Smooth muscle cell (in vitro differentiated cells): Measurements from ENCODE around the gene MRPL12. TPM values are rescaled to one million over a fixed set of nuclear protein-coding genes. Genes with fewer than 3 reads are reported as not detected.
"Not testable (repeated sequence)": the region's sequence is repeated elsewhere in the genome, so short reads cannot be mapped to it uniquely, and the experiment has no call there.

Experiments used
- DNase-seq: peaks from one replicate; lab custom pipeline; 2025; ENCODE audit not compliant: unreplicated experiment; lab: John Stamatoyannopoulos, UW
- H2AFZ ChIP-seq: fragments of 200-600 bp; sonication (generic); 2 replicates; pipeline ENCODE4 v1.6.0; 2016; ENCODE audit warnings: antibody characterized with exemption, low read depth, mild to moderate bottlenecking
- H3F3A ChIP-seq: fragments of 200-600 bp; sonication (generic); 2 replicates; pipeline ENCODE4 v1.6.0; 2017; ENCODE audit warnings: antibody characterized with exemption, low read depth
- H3K27ac ChIP-seq: fragments of 200-600 bp; sonication (generic); 2 replicates; pipeline ENCODE4 v1.5.1; 2016; ENCODE audit warnings: low read depth, mild to moderate bottlenecking
- H3K27me3 ChIP-seq: fragments of 200-600 bp; sonication (generic); 2 replicates; pipeline ENCODE4 v1.6.1; 2016; ENCODE audit warnings: low read depth, mild to moderate bottlenecking
- H3K36me3 ChIP-seq: fragments of 200-600 bp; sonication (generic); 2 replicates; pipeline ENCODE4 v1.5.1; 2016; ENCODE audit warnings: low read depth
- H3K4me1 ChIP-seq: fragments of 200-600 bp; sonication (generic); 2 replicates; pipeline ENCODE4 v1.5.1; 2016; ENCODE audit warnings: low read depth
- H3K4me2 ChIP-seq: fragments of 200-600 bp; sonication (generic); 2 replicates; pipeline ENCODE4 v1.6.0; 2016; ENCODE audit warnings: mild to moderate bottlenecking
- H3K4me3 ChIP-seq: fragments of 200-600 bp; sonication (generic); 2 replicates; pipeline ENCODE4 v1.5.1; 2016; ENCODE audit warnings: mild to moderate bottlenecking
- H3K79me2 ChIP-seq: fragments of 200-600 bp; sonication (generic); 2 replicates; pipeline ENCODE4 v1.6.0; 2016; ENCODE audit warnings: low read depth, mild to moderate bottlenecking
- H3K9ac ChIP-seq: fragments of 200-600 bp; sonication (generic); 2 replicates; pipeline ENCODE4 v1.6.0; 2016; ENCODE audit warnings: low read depth
- H3K9me3 ChIP-seq: fragments of 200-600 bp; sonication (generic); replicated peaks from 2 replicates; pipeline ENCODE4 v1.5.1; 2016; ENCODE audit warnings: low read depth
- H4K20me1 ChIP-seq: fragments of 200-600 bp; sonication (generic); 2 replicates; pipeline ENCODE4 v1.6.0; 2016; ENCODE audit warnings: low read depth
- CTCF ChIP-seq: fragments of 200-600 bp; sonication (generic); IDR thresholded peaks from 2 replicates; pipeline ENCODE4 v1.5.1; 2017; ENCODE audit warnings: borderline replicate concordance, mild to moderate bottlenecking, antibody characterized with exemption; ENCODE audit not compliant: insufficient read depth, poor library complexity, severe bottlenecking
- WGBS: methylation state at CpG from one replicate; pipeline ENCODE4 v1.1.7; 2016; ENCODE audit warnings: low lambda C conversion rate; 5-methylcytosine and 5-hydroxymethylcytosine counted together
- polyA plus RNA-seq: library from polyadenylated mRNA; unstranded; fragments of >200 nt; fragmentation: Nextera tagmentation; extraction: Ambion mirVana; gene quantifications from 2 replicates; pipeline ENCODE4 v1.2.1, GENCODE V29; 2016
- total RNA-seq: library from RNA; depleted of rRNA; stranded (reverse); fragments of >200 nt; gene quantifications from 2 replicates; pipeline ENCODE4 v1.2.3, GENCODE V29; 2014

Gene MRPL12
- total and polyA plus RNA-seq, 2 experiments from 2014 or later: 22.2 to 83.6 TPM

GRCh38 chr17:81673561-81674258 is 29.5 kb upstream of the MRPL12 start:
- DNase-seq: no peak

DNA sequence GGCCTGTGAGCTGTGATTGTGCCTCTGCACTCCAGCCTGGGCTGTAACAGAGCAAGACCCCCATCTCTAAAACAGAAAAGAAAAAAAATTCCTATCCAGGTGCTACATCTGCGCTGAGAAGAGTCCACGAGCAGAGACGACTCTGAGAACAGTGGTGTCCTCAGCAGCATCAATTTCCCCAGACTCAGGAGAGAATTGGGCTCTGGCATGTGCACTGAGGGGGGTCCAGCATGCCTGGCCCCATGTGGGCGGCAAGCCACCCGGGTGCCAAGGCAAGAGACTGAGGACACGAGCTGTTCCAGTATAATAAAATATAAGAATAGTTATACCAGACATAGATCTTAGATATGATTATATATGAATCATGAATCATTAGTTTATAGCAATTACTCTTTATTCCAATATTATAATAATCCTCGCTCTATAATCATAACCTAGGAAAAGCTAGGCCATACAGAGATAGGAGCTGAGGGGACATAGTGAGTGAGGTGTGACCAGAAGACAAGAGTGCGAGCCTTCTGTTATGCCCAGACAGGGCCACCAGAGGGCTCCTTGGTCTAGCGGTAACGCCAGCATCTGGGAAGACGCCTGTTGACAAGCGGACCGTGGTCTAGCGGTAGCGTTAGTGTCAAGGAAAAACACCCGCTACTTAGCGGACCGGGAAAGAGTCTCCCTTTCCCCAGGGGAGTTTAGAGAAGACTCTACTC is 27.5 kb upstream of the MRPL12 start:
- not testable (repeated sequence) for H3K4me2 ChIP-seq, H2AFZ ChIP-seq, H3K4me1 ChIP-seq, H3K4me3 ChIP-seq, H4K20me1 ChIP-seq, H3K9me3 ChIP-seq, H3K79me2 ChIP-seq, H3K9ac ChIP-seq, H3K27ac ChIP-seq, H3F3A ChIP-seq, H3K36me3 ChIP-seq, DNase-seq, H3K27me3 ChIP-seq
- 52% methylated on average over 18 of the region's 18 CpGs for WGBS
- peak; percentile 58 for TF ChIP-seq CTCF

More at GRCh38 chr17:81673561-81674258, 29.5 kb upstream of the MRPL12 start:
- Histone ChIP-seq H3F3A (peaks cover 8% of the 10 kb centered on the region), H3K79me2 (peaks cover 3% of the 10 kb centered on the region), H3K4me3 (no peak overlapping the region), H3K36me3 (no peaks in the 10 kb centered on the region), H3K4me1 (no peaks in the 10 kb centered on the region), H3K27ac (no peak overlapping the region), H3K27me3 (no peaks in the 10 kb centered on the region), H2AFZ (no peak overlapping the region), H3K4me2 (no peak overlapping the region), H3K9ac (no peak overlapping the region), H4K20me1 (peaks cover 4% of the 10 kb centered on the region), H3K9me3 (no peaks in the 10 kb centered on the region)
- no peak for TF ChIP-seq CTCF
- WGBS: 93% methylated on average over 18 of the region's 18 CpGs

GRCh38 chr17:81676906-81677305 is 26.3 kb upstream of the MRPL12 start:
- H3K27me3 ChIP-seq: no peaks in the 10 kb centered on the region
- H3K79me2 ChIP-seq: peaks cover 17% of the 10 kb centered on the region
- no peaks in the 10 kb centered on the region for H3K9me3 ChIP-seq
- no peaks in the 10 kb centered on the region for H3K36me3 ChIP-seq
- no peaks in the 10 kb centered on the region for H3K4me1 ChIP-seq
- no peak for TF ChIP-seq CTCF
- peaks cover 8% of the 10 kb centered on the region for H3F3A ChIP-seq
- no peak overlapping the region for H3K9ac ChIP-seq
- H3K27ac ChIP-seq: no peak overlapping the region
- H4K20me1 ChIP-seq: peaks cover 4% of the 10 kb centered on the region
- no peak for DNase-seq
- 96% methylated on average over 17 of the region's 17 CpGs for WGBS
- no peak overlapping the region for H3K4me3 ChIP-seq
- no peak overlapping the region for H2AFZ ChIP-seq
- H3K4me2 ChIP-seq: no peak overlapping the region

GRCh38 chr17:81680150-81680549 is 23.0 kb upstream of the MRPL12 start:
- Histone ChIP-seq H2AFZ (no peak overlapping the region), H3K27me3 (no peaks in the 10 kb centered on the region), H3K4me3 (no peak overlapping the region), H3K4me1 (peaks cover 15% of the 10 kb centered on the region), H3K4me2 (no peak overlapping the region), H3K27ac (no peak overlapping the region), H3K36me3 (no peaks in the 10 kb centered on the region), H3K79me2 (peaks cover 46% of the 10 kb centered on the region), H3F3A (peaks cover 3% of the 10 kb centered on the region), H4K20me1 (peaks cover 16% of the 10 kb centered on the region), H3K9me3 (no peaks in the 10 kb centered on the region), H3K9ac (no peak overlapping the region)
- TF ChIP-seq CTCF: no peak
- no peak for DNase-seq
- 94% methylated on average over 11 of the region's 11 CpGs for WGBS
